ENCODE results near the gene CCDC28A. TPM values are rescaled to one million over a fixed set of nuclear protein-coding genes. Genes with fewer than 3 reads are reported as not detected.
"Not testable (repeated sequence)": the region's sequence is repeated elsewhere in the genome, so short reads cannot be mapped to it uniquely, and the experiment has no call there.

The CCDC28A gene
- total RNA-seq, 4 donors from 2014 or later = 4.6 to 8.4 (median 5.6) TPM

GRCh38 chr6:138727182-138727581 lies 46.4 kb upstream of the CCDC28A start:
- no peak for DNase-seq
- in situ Hi-C loops (cut with MboI; ENCODE audit: low sequenced_read_pairs in 4 of 4) (no loop called here), intact Hi-C loops (cut with DNase I; ENCODE audit: low total_unique reads) (no loop called here)
- H3K4me1 ChIP-seq = no peaks in the 10 kb centered on the region
- no peaks in the 10 kb centered on the region for H3K36me3 ChIP-seq
- no peak for TF ChIP-seq POLR2A (IDR thresholded peaks at IDR 0.05)
- no peak for TF ChIP-seq CTCF (IDR thresholded peaks at IDR 0.05 in 4 of 5, conservative IDR thresholded peaks at IDR 0.05 in 1 of 5)
- no peaks in the 10 kb centered on the region for H3K27me3 ChIP-seq
- ATAC-seq = no peak
- no peaks in the 10 kb centered on the region for H3K9me3 ChIP-seq
- H3K27ac ChIP-seq = no peak overlapping the region
- H3K4me3 ChIP-seq = no peak overlapping the region

DNA sequence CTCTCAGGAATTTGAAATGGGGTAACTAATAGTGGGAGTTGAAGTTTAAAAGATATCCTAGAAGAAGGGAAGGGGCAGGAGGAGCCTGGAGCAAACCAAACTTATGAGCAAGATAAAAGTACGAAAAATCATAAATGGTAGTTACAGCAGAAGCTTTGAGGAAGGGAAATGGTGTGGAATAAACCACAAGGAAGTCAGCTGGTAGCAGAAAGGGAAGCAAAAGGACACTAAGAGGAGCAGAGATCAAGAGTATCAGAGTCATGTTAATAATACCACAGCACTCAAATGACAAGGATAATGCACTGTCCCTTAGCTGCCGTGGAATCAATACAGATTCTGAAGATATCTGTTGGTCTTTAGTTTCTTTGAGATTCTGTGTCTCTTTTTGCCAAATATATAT lies 44.9 kb upstream of the CCDC28A start:
- Histone ChIP-seq H3K27me3 (no peaks in the 10 kb centered on the region), H3K4me3 (no peak overlapping the region), H3K9me3 (no peaks in the 10 kb centered on the region), H3K4me1 (no peaks in the 10 kb centered on the region), H3K27ac (no peak overlapping the region), H3K36me3 (no peaks in the 10 kb centered on the region)
- in situ Hi-C loops (cut with MboI; ENCODE audit: low sequenced_read_pairs in 4 of 4) = no loop called here
- DNase-seq (no peak), ATAC-seq (no peak)
- TF ChIP-seq CTCF (IDR thresholded peaks at IDR 0.05 in 4 of 5, conservative IDR thresholded peaks at IDR 0.05 in 1 of 5) (no peak), POLR2A (IDR thresholded peaks at IDR 0.05) (no peak)
- intact Hi-C loops (cut with DNase I; ENCODE audit: low total_unique reads) = no loop called here

DNA sequence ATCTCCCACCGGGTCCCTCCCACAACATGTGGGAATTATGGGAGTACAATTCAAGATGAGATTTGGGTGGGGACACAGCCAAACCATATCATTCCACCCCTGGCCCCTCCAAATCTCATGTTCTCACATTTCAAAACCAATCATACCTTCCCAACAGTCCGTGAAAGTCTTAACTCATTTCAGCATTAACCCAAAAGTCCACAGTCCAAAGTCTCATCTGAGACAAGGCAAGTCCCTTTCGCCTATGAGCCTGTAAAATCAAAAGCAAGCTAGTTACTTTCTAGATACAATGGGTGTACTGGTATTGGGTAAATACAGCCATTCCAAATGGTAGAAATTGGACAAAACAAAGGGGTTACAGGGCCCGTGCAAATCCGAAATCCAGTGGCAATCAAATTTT lies 43.5 kb upstream of the CCDC28A start:
- H3K27ac ChIP-seq; ATAC-seq; H3K4me3 ChIP-seq; H3K36me3 ChIP-seq; intact Hi-C loops (cut with DNase I; ENCODE audit: low total_unique reads); H3K4me1 ChIP-seq; H3K27me3 ChIP-seq; in situ Hi-C loops (cut with MboI; ENCODE audit: low sequenced_read_pairs in 4 of 4); H3K9me3 ChIP-seq; DNase-seq: not testable (repeated sequence)

GRCh38 chr6:138734585-138734984 lies 39.0 kb upstream of the CCDC28A start:
- Histone ChIP-seq H3K4me3 (no peak overlapping the region), H3K27me3 (no peaks in the 10 kb centered on the region), H3K27ac (no peak overlapping the region), H3K4me1 (no peaks in the 10 kb centered on the region), H3K9me3 (no peaks in the 10 kb centered on the region), H3K36me3 (no peaks in the 10 kb centered on the region)
- TF ChIP-seq CTCF (IDR thresholded peaks at IDR 0.05 in 4 of 5, conservative IDR thresholded peaks at IDR 0.05 in 1 of 5) = no peak
- no peak for TF ChIP-seq POLR2A (IDR thresholded peaks at IDR 0.05)
- DNase-seq (no peak), ATAC-seq (no peak)
- in situ Hi-C loops (cut with MboI; ENCODE audit: low sequenced_read_pairs in 4 of 4) = no loop called here
- intact Hi-C loops (cut with DNase I; ENCODE audit: low total_unique reads) = no loop called here

DNA sequence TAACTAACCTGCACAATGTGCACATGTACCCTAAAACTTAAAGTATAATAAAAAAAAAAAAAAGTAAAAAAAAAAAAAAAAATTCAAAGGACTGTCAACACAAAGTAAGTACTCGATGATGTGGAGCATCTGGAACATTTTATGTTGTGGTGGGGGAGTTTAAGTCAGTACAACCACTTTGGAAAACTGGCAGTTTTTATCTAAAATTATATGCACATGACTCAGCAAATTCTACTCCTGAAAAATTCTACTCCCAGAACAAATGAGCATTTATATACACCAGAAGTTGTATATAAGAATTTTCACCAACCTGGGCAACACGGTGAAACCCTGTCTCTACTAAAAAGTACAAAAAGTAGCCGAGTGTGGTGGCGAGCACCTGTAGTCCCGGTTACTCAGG lies 36.9 kb upstream of the CCDC28A start:
- Histone ChIP-seq H3K27me3 (no peaks in the 10 kb centered on the region), H3K9me3 (no peaks in the 10 kb centered on the region), H3K4me1 (no peaks in the 10 kb centered on the region), H3K36me3 (no peaks in the 10 kb centered on the region), H3K4me3 (no peak overlapping the region), H3K27ac (no peak overlapping the region)
- intact Hi-C loops (cut with DNase I; ENCODE audit: low total_unique reads) (no loop called here), in situ Hi-C loops (cut with MboI; ENCODE audit: low sequenced_read_pairs in 4 of 4) (no loop called here)
- DNase-seq (no peak), ATAC-seq (no peak)
- no peak for TF ChIP-seq CTCF (IDR thresholded peaks at IDR 0.05 in 4 of 5, conservative IDR thresholded peaks at IDR 0.05 in 1 of 5)
- no peak for TF ChIP-seq POLR2A (IDR thresholded peaks at IDR 0.05)
